T-helper 1 cell (primary cell): Measurements from ENCODE around the gene ZNF320.
"Not testable (repeated sequence)": the region's sequence is repeated elsewhere in the genome, so short reads cannot be mapped to it uniquely, and the experiment has no call there.

Experiments
- DNase-seq, 5 donors: peaks; one replicate each; pipeline ENCODE4 v3.0.0-alpha.2; 2012 to 2020
- total RNA-seq, 4 donors: gene quantifications; one replicate each; lab custom pipeline; 2026; lab: John Stamatoyannopoulos, UW

The ZNF320 gene
- total RNA-seq: 9.2 to 24.6 (median 14.6) reads per million in 4 donors

DNA sequence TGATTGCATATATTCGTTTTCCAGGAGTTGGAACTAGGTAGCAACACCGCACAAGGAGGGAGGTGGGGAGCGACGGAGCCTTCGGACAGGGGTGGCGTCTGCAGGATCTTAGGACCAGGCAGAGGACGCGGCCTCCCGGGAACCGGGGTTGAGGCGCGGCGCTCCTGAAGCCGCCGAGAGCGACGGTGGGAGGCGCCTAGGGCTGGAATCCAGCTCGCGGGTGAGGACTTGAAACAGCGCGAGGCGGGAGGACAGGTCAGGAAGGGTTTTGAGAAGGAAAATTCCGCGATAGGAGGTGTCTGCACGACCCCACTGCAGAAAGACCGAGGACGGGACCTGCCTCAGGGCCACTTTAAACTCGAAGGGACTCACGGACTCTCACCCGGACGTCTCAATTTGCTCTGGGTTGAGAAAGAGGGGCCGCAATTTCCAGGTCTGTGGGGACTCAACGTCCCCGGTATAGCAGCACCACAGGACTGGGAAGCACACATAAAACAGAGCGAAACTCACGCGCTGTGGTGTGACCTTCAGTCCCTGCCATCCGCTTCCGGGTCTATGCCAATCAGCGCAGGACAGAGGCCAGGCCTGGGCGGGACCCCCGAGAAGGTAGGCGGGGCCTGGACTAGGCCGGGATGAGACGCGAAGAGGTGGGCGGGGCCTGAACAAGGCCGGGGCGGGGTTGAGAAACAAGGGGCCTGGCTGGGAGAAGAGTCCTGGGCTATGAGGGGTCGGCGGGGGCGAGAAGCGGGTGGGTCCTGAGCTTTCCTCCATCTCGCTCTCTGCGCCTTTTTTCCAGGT is at the start of gene ZNF320:
Gene ZNF320, minus strand, starts transcription at position 498 of the 798 bp plus-strand sequence. CDS start 7,380 bp downstream, outside the sequence.
- peak; percentile 83 to 90 (median 87) for DNase-seq

DNA sequence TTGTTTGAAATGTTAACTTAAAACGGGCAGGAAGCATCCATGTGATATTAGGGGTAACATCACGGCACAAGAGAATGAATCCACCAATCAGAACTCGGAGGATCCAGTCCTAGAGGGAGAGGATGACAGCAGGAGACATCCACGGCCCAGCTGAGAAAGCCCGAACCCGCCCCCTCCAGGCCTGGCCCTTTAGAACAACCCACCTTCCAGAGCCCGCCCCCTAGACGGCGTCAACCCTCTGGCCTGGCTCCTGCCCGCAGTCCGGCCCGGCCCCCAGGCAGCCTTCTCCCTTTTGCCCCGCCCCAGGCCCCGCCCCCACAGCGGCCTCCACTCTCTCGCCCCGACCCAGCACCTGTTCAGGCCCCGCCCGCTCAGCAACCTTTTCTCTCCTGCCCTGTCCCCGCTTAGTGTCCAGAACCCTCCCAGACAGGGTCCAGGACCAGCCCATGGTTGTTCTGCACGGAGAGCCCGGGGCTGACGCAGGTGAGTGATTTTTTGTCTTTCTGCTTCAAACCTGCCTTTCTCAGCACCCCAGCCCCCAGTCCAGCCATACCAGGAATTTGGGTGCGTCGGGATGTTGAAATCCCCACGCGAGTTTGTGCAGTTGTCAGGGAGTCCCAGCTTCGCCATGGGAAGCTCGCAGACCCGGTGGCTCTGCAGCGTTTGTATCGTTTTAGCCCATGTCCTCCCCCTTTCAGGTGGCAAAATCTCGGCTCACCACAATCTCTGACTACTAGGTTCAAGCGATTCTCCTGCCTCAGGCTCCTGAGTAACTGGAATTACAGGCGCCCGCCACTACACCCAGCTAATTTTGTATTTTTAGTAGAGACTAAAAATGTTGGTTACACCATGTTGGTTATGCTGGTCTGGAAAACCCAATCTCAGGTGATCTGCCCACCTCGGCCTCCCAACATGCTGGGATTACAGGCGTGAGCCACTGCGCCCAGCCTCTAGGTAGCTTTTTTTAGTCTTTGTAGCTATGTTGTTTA is 49.2 kb upstream of the ZNF320 start:
- no peak for DNase-seq

DNA sequence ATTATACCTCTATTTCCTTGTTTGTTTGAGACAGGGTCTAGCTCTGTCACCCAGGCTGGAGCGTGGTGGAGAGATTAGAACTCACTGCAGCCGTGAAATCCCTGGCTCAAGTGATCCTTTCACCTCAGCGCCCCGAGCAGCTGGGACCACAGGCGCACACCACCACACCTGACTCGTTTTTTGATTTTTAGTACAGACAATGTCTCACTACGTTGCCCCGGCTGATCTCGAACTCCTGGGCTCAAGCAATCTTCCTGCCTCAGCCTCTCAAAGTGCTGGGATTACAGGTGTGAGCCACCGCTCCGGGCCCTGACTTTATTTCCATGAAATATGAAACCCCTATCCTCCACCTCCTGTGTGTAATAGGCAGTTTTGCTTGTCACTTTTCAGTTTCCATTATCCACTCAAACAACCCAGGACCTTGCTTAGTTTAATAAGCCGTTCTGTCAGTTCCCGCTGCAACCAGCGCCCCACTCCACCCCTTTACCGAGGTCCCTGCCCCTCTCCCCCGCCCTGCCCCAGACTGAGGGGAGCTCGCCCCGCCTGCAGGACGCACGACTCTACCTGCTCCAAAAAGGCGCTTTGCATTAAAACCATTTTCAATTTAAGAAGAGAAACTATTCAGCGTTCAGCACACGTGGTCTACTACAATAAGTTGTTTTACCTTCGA is 48.4 kb upstream of the ZNF320 start:
- no peak for DNase-seq

DNA sequence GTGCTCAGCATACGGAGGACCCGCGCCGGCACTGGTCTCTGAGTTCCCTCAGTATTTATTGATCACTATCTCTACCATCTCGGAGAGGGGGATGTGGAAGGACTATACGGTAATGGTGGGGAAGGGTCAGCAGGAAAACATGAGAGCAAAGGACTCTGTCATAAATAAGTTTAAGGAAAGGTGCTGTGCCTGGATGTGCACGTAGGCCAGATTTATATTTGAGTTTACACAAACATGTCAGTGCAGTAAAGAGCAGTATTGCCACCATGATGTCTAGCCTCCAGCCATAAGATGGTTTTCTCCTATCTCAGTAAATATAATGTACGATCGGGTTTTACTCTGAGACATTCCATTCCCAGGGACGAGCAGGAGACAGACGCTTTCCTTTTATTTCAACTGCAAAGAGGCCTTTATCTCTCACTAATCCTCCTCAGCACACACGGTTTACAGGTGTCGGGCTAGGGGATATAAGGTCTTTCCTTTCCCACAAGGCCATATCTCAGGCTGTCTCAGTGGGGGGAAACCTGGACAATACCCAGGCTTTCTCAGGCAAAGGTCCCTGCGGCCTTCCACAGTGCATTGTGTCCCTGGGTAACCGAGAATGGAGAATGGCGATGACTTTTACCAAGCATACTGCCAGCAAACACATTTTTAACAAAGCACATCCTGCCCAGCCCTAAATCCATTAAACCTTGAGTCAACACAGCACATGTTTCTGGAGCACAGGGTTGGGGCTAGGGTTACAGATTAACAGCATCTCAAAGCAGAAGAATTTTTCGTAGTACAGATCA is 47.5 kb upstream of the ZNF320 start:
- not testable (repeated sequence) for DNase-seq

DNA sequence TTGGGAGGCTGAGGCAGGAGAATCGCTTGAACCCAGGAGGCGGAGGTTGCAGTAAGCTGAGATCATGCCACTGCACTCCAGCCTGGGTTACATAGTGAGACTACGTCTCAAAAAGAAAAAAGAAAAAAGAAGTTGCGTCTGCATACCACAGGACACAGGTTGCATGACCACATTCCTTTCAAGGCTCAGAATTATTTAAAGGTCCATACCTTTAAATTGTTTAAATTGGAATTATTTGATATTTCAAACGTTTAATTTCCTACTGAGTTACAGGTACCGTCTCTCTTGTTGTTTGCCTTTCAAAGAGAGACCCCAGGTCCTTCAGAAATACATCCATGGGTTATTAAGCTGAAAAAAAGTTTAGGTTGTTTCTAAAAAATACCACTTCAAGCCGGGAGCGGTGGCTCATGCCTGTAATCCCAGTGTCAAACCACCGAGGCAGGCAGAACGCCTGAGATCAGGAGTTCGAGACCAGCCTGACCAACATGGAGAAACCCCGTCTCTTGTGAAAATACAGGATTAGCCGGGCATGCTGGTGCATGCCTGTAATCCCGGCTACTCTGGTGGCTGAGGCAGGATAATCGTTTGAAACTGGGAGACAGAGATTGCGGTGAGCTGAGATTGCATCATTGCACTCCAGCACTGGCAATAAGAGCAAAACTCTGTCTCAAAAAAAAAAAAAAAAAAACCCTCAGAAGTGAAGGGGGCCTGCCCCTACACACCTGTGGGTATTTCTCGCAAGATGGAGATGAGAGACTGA is 46.6 kb upstream of the ZNF320 start:
- no peak for DNase-seq

DNA sequence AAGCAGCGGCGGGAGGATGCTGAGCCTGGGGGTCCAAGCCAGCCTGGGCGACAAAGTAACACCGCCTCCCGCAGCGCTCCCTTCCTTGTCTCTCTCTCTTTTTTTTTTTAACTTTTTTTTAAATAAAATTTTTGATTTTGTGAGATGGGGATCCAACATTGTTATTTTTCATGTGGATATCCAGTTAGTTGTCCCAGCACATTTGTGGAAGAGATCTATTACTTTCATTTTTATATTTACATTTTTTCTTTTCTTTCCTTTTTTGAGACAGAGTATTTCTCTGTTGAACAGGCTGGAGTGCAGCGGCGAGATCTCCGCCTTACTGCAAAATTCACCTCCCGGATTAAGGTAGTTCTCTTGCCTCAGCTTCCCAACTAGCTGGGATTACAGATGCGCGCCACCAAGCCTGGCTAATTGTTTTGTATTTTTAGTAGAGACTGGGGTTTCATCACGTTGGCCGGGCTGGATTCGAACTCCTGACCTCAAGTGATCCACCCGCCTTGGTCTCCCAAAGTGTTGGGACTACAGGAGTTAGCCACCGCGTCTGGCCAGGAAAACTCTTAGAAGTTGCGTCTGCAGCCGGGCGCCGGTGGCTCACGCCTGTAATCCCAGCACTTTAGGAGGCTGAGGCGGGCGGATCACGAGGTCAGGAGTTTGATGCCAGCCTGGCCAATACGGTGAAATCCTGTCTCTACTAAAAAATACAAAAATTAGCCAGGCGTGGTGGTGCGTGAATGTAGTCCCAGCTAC is 45.9 kb upstream of the ZNF320 start:
- DNase-seq: no peak

DNA sequence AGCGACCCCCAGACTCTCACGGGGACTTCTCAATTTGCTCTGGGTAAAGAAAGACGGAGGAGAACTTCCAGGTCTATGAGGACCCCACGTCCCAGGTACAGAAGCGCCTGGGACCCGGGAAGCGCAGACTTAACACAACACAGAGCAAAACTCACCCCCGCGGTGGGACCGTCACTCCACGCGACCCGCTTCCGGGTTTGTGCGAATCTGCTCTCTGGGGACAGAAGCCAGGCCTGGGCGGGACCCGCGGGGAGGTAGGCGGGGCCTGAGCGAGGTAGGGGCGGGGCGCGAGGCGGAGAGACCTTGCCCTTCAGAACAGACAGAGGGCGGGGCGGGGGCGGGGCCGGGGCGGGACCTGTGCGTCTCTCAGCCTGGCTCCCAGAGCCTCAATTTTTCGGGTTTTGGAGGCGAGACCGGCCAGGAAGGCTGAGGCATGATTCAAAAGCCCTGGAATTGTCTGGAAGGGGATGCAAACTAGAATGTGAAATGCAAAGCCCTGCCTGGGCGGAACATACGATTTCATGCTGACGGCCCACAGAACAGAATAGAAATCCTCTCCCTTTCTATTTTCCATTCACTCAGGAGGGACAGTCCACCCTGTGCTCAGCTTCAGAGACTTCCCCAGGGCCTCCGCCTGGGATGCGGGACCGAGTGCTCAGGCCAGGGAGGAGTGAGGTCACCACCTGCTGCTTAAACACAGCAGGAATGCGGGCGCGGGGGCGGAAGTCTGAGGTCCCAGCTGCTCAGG is 45.1 kb upstream of the ZNF320 start:
- DNase-seq: peak; percentile 91 to 93 (median 91)

DNA sequence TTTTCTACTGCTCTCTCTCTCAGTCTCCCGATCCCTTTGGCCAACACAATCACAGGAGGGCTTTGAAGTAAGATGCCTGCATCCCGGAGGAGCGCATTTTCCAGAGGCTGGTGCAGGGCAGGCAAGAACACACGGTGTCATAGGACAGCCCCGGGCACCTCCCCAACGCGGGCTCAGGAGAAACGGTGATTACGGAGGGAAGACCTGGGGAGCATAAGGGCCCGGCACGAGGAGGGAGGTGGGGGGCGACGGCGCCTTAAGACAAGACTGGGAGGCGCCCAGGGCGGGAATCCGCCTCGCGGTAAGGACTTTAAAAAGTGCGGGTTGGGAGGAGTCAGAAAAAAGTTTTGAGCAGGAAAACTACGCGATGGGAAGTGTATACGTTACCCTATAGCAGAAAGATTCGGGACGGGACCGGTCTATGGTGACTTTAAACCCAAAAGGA is 44.5 kb upstream of the ZNF320 start:
- DNase-seq: peak in 1 of 5 donors; percentile 12

DNA sequence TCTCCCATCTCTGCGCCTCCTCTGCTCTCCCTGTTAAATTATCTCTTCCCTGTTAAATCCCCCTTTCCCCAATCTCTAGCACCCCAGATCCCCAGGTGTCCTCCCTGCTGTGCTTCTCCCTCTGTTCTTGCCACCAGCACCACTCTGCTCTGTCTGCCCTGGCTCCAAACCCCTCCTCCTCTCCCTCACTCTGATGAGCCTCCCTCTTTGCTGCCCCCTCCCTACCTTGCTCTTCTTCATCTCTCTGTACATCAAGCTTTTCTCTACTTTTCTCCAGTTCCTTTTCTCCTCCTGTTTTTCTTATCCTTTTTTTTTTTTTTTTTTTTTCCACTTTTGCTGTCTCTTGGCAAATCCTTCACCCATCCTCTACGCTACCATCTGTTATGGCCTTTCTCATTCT is 44.1 kb upstream of the ZNF320 start:
- DNase-seq: not testable (repeated sequence)

DNA sequence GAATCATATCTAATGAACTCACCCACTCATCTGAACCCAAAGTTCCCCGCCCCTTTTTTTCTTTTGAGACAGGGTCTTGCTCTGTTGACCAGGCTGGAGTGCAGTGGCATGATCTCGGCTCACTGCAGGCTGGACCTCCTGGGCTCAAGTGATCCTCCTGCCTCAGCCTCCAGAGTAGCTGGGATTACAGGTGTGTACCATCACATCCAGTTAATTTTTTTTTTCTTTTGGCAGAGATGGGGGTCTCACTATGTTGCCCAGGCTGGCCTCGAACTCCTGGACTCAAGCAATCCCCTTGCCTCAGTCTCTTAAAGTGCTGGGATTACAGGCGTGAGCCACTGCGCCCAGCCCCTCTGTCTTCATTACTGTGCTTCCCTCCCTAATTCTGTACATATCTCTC is 43.5 kb upstream of the ZNF320 start:
- DNase-seq: not testable (repeated sequence)

DNA sequence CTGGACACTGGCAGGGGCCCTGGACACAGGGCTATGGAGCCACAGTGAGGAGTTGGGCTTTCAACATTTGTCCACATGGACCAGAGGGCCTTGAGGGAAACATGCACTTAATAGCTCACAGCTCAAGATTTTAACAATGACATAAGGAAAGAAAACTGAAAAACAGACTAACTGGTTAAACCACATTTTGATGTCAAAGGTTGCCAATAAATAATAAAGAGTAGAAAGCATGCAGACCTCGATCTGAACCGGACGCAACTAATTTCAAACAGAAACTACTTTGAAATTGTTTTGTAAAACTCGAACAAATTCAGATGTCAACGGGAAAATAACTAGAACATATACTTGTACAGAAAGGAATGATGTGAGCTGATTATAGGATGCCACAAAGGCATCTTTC is 41.3 kb upstream of the ZNF320 start:
- no peak for DNase-seq

DNA sequence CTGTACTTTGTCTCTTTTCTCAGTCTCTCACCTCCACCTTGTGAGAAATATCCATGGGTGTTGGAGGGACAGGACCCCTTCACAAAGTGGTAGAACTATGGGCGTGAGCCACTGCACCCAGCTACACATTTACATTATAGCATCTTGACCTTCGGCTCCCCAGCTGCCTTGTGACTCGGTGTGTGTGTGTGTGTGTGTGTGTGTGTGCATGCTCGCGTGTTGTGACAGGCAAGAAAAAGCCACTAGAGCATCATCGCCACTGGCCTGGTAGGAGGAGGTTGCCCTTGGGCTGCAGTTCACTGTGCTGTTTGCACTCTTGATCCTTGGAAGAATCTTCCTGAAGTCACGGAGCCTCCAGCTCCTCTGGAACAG is 39.5 kb upstream of the ZNF320 start:
- no peak for DNase-seq

DNA sequence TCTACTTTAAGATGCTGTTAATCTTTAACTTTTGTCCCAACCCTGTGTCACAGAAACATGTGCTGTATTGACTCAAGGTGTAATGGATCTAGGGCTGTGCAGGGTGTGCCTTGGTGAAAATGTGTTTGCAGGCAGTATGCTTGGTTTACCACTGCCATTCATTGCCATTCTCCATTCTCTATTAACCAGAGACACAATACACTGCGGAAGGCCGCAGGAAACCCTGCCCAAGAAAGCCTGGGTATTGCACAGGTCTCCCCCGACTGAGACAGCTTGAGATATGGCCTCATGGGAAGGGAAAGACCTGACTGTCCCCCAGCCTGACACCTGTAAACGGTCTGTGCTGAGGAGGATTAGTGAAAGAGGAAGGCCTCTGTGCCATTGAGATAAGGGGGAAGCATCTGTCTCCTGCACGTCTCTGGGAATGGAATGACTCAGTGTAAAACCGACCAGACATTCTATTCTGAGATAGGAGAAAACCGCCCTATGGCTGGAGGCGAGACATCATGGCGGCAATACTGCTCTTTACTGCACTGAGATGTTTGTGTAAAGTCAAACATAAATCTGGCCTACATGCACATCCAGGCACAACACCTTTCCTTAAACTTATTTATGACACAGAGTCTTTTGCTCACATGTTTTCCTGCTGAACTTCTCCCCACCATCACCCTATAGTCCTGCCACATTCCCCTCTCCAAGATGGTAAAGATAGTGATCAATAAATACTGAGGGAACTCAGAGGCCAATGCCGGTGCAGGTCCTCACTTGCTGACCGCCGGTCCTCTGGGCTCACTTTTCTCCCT is 38.9 kb upstream of the ZNF320 start:
- DNase-seq: no peak

DNA sequence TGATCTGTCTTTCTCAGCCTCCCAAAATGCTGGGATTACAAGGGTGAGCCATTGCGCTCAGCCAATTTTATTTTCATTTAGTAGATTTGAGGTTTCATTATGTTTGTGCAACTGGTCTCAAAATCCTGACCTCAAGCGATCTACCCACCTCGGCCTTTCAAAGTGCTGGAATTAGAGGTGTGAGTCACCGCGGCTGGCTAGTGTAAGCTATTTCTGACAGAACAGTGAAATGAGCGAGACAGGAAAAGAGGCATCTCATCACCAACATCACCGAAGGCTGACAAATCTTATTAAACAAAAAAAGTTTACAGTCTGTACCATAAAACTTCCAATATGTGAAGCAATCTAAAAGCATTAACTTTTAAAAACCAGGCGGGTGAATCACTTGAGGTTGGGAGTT is 38.0 kb upstream of the ZNF320 start:
- no peak for DNase-seq

DNA sequence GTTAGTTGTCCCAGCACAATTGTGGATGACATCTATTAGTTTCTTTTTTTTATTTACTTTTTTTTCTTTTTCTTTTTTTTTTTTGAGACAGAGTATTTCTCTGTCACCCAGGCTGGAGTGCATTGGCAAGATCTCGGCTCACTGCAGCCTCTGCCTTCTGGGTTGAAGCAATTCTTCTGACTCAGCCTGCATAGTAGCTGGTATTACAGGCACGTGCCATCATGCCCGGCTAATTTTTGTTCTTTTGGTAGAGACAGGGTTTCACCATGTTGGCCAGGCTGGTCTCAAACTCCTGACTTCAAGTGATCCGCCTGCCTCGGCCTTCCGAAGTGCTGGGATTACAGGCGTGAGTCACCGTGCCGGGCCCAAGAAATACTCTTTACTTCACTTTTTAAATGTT is 27.2 kb upstream of the ZNF320 start:
- not testable (repeated sequence) for DNase-seq

DNA sequence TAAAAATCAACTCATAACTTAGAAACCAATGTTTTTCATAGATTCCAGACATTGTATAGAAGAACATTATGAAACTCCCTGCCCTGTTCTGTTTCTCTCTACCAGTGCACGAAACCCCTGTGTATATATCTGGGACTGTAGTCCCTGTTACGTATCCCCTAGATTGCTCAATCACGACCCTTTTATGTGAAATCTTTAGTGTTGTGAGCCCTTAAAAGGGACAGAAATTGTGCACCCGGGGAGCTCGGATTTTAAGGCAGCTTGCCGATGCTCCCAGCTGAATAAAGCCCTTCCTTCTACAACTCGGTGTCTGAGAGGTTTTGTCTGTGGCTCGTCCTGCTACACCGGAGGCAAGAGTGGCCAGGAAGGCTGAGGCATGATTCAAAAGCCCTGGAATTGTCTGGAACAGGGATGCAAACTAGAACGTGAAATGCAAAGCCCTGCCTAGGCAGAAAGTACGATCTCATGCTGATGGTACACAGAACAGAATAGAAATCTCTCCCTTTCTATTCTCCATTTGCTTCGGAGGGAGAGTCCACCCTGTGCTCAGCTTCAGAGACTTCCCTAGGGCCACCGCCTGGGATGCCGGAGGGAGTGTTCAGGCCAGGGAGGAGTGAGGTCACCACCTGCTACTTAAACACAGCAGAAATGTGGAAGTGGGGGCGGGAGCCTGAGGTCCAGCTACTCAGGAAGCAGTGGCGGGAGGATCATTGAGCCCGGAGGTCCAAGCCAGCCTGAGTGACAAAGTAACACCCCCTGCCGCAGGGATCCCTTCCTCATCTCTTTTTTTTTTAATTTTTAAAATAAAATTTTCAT is 26.6 kb upstream of the ZNF320 start:
- no peak for DNase-seq

DNA sequence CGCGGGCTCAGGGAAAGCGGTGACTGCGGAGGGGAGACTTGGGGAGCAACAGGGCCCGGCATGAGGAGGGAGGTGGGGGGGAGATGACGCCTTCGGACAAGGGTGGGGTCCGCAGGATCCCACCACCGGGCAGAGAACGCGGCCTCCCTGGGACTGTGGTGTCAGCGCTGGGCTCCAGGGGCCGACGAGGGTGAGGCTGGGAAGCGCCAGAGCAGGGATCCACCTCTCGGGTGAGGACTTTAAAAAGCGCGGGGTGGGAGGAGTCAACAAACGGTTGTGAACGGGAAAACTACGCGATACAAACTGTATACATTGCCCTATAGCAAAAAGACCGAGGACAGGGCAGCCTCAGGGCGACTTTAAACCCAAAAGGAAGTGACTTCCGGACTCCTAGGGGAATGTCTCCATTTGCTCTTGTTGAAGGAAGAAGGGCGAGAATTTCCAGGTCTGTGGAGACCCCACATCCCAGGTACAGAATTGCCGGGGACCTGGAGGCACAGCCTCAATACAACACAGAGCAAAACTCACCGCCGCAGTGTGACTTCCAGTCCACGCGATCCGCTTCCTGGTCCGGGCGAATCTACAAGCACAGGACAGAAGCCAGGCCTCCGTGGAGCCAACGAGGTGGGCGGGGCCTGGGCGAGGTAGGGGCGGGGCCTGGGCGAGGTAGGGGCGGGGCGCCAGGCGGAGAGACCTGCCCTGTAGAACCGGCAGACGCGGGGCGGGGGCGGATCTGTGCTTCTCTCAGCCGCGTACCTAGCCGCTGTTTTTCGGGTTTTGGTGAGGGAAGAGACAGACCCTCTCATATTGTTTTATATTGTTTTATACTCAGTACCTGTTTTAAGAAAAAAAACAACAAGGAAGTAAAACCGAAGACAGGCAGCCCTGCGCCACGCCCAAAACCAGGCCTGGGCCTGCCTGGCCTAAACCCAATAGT is 25.7 kb upstream of the ZNF320 start, which contains the start of gene ZNF888:
Gene ZNF888, minus strand, starts transcription at position 588 of the 937 bp plus-strand sequence. CDS start 5,555 bp downstream, outside the sequence.
- DNase-seq: peak; percentile 78 to 85 (median 80)
